NCI-H345 (cell line): ENCODE data around the gene PRIM2.
"Not testable (repeated sequence)": the region's sequence is repeated elsewhere in the genome, so short reads cannot be mapped to it uniquely, and the experiment has no call there.

Source experiments
- DNase-seq: peaks from one replicate; lab custom pipeline; 2025; lab: John Stamatoyannopoulos, UW

The PRIM2 gene

DNA sequence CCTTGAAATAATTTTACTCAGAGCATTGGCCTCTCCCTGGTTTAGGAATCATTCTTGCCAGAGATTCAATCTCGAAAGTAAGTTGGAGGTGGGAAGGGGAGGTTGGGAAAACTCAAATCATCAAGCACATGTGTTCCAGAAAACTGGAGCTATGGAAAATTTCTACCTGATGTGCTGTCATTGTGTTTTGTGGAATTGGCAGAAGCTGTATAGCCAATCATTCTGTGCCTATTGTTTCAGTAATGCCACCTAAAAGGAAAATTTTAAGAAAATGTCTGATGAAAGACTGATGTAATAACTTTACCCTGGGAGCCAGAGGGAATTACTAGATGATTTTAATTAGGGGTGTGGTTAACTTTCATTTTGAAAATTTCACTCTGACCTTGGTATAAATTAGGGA lies 187.8 kb downstream of the PRIM2 start:
- not testable (repeated sequence) for DNase-seq

DNA sequence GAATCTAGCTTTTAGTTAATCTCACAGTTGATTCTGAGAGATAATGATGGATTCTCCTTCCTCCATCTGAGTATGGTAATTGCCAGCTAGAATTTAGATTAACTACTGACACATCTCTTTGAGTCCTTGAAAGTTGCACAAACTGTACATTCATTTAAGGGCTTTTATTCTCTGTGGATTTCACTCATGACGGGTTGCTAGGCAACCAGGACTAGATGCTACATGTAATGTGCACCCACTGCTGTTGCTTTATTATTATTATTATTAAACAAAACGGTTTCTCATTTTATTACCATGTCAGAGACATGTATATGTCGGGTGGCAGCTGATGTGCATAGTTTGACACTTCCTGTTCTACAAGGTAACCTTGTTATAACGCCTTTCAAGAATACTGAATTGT lies 193.0 kb downstream of the PRIM2 start:
- DNase-seq = not testable (repeated sequence)

DNA sequence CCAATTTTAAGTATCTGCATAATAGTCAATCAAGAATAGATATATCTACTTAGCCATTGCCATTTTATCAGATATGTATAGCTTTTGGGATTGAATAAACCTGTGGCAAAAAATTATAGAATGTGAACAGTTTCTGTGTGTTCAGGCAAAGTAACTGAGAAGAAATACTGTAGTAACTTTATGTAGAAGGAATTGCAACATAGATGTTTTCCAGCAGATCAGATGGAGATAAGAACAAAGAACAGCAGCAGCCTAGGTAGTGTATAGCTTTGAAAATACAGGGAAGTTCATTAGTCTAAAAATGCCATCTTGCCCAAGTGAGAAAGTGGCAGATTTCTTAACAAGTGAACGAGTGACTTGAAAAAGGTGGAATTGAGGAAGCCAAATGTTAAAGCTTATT lies 197.7 kb downstream of the PRIM2 start:
- DNase-seq = not testable (repeated sequence)

DNA sequence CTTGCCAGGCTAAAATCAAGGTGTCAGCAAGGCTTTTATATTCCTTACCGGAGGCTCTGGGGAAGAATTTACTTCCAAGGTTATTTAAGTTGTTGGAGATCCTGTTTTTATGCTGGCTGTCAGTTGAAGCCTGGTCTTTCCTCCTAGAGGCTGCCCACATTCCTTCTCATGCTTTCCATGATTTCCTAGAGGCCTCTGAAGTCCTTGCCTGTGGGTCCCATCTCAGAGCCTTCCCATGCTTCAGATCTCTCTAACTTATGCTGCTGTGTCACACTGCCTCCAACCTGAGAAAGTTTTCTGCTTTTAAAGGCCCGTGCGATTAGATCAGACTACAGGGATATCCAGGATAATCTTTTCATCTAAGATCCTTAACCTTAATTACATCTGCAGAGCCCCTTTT lies 198.4 kb downstream of the PRIM2 start:
- DNase-seq = not testable (repeated sequence)

DNA sequence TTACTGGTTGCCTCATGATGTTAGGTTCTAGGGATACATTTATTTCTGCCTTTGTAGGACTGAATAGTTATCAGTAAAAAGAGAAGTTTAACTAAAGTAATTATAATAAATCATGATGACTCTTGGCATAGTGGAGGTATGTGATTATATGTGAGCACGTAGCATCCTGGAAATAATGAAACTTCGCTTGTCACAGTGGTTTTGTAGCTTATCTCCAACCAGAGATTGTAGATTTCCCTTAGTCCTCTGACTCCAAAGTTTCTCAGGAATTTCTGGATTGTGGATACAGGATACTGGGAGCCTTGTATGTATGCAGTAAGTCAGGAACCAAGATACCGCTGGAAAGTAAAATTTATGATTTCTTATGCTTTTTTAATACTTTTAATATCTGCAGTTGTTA lies 199.3 kb downstream of the PRIM2 start:
- not testable (repeated sequence) for DNase-seq

DNA sequence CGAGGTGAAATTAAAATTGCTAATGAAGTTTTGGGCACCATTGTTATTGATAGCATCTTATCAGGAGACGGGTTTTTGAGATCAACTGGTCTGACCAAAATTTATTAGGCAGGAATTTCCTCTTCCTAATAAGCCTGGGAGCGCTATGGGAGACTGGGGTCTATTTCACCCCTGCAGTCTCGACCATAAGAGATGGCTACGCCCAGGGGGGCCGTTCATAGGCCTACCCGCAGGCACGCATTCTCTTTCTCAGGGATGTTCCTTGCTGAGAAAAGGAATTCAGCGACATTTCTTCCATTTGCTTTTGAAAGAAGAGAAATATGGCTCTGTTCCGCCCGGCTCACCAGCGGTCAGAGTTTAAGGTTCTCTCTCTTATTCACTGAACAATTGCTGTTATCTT lies 201.8 kb downstream of the PRIM2 start:
- DNase-seq = not testable (repeated sequence)

DNA sequence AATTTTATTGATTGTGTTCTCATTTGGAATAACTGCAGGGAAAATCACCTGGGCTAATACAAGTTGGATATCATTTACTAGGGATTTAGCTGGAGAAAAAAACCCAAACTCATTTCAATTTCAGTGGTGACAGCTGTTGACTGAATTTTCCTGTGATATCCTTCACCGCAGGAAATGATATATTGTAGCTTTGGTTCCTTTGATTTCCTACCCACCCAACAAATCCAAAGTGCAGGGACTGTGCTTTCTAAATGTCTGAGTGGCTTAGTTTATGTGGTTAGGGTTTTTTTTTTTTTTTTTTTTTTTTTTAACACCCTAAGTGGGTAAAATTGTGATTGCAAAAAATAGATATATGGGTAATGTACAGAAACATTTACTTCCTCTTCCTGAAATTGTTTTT lies 203.7 kb downstream of the PRIM2 start:
- DNase-seq = not testable (repeated sequence)

DNA sequence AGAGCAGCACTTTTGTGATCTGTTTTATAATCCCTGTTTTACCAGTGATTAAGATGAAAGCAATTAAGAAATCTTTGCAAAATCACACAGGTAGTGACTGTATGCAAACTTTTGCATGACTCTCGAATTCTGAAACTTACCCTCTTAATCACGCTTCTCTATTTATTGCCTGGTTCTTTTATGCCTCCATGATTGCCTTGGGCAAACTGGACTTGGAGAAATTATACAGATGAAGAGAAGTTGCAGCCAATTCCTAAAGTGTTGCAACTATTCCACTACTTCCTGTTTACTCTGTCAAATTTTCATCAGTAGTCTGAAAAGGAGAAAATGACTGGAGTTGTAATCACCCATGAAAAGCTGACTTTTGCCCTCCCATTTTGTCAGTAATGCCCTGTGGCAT lies 205.8 kb downstream of the PRIM2 start:
- DNase-seq = not testable (repeated sequence)

DNA sequence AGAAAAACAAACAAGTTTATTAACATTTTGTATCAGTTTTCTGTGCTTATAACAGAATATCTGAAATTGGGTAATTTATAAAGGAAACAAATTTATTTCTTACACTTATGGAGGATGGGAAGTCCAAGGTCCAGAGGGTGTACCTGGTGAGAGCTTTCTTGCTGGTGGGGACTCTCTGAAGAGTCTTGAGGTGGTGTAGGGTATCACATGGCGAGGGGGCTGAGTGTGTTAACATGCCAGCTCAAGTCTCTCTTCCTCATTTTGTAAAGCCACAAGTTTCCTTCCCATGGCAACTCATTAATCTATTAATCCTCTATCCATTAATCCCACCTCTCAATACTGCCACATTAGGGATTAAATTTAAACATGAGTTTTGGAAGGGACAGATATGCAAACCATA lies 212.3 kb downstream of the PRIM2 start:
- DNase-seq = not testable (repeated sequence)

DNA sequence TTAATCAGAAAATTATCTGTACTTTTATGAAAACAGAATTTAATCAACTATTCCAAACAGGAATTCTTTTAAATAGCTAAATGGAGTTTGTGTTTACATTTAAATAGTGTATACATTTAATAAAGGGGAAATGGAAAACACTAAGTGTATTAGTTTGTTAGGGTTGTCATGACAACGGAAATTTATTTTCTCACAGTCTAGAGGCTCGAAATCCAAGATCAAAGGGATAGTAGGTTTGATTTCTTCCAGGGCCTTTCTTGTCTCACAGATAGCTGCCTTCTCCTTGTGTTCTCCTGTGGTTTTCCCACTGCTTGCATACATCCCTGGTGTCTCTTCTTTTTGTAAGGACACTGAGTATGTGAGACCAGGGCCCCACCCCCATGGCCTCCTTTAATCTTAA lies 215.2 kb downstream of the PRIM2 start:
- not testable (repeated sequence) for DNase-seq

DNA sequence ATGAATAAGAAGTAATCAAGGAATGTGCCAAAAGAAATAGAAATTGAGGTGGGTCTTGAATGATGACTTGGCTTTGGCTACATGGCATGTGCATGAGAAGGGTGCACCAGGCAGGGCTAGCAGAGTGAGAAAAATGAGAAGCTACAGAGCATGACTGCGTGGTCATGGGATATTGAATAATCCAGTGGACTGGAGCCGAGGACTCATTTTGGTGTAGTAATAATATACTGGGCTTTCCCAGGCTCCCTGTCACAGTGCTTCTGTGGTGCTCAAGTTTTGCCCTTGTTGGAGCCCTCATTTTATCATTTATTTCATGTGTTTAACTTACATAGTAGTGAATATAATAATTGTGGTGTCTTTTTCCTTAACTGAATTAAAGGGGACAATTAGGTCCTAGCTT lies 217.7 kb downstream of the PRIM2 start:
- DNase-seq = not testable (repeated sequence)

DNA sequence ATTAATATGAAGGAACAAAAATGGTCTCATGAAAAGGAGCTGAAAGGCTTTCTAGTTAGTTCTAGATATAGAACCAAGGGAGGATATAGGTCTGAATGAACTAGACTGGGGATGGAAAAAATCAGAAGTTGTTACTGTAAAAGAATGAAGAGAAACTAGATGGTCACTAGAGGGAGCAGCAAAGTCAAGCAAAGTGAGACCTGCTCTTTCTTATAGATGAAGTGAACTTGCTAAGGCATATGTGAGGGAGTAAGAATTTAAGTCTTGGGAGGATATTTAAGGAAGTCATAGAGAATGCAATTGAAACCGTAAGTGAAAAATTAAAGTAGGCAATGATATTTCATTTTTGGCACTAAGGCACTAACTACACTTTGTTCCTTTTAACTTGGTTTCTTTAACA lies 218.6 kb downstream of the PRIM2 start:
- DNase-seq = not testable (repeated sequence)

DNA sequence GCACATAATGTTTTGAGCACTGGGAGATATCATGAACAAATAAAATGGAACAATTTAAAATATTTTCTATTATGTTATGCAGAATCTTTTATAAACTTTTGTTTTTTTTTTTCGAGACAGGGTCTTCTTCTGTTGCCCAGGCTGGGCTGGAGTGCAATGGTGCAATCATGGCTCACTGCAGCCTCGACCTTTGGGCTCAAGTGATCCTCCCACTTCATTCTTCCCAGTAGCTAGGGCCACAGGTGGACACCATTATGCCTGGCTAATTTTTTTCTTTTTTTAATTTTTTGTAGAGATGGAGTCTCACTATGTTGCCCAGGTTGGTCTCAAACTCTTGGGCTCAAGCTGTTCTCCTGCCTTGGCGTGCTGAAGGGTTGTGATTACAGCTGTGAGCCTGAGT lies 220.5 kb downstream of the PRIM2 start:
- not testable (repeated sequence) for DNase-seq

DNA sequence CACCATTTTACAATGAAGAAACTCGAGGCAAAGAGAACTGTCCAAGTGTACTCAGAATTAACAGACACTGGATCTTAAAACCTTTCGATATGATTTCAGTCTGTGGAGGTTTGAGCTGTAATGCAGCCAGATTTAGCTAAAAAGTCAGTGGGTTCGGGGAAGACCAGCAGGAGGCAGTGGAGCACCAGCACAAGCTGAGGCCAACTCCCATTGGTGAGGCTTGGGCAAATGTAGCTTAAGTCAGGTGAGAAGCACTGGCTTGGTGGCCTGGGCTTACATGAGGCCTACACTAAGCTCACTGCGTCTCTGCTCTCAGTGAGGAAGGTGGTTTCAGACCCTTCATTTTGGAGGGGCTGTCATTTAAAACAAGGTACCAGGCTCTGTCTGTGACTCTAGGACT lies 234.5 kb downstream of the PRIM2 start:
- DNase-seq = not testable (repeated sequence)

DNA sequence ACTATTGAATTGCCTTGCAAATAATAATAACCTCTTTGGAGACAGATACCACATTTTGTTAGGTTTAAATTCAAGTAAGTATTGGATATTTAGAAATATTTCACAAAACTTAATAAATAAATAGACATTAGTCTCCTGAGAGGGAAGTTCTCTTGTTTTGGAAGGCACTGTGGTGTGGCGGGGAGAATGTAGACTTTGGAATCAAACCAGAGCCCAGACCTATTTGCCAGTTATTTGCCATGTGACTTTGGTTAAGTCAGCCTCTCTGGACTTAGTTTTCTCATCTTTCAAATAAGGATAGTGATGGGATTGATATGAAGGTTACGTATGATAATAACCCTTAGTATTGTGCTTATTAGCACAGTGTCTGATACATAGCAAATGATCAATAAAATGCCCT lies 240.4 kb downstream of the PRIM2 start:
- DNase-seq = not testable (repeated sequence)

DNA sequence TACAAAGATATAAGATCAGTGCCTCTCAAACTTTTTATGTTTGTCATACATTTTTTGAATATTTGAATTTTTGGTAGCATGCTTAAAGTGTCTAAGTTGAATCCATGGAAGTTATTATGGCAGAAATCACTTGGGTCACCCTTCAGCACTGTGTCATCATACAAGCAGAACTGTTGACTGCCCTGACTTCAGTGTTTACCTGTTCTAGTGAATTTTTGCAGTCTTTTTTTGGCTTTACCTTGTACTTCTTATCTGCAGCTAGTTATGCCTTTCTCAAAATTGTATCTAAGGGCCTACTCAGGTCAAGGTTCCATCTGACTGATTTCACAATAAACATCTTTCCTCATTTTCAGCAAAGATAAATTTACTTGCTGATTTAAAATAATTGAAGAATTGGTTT lies 241.7 kb downstream of the PRIM2 start:
- not testable (repeated sequence) for DNase-seq

DNA sequence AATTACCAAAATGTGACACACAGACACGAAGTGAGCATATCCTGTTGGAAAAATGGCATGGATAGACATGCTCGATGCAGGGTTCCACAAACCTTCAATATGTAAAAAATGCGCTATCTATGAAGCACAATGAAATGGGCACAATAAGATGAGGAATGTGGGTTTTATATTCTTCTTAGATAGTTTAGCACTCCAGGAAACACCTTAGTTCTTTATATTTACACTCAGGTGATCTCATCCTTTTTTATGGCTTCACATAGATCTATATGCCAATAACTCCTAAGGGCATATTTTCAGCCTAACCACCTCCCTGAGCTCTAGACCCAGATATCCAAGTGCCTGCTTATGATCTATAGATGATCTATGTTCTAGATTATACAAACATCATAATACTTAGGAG lies 244.8 kb downstream of the PRIM2 start:
- not testable (repeated sequence) for DNase-seq

DNA sequence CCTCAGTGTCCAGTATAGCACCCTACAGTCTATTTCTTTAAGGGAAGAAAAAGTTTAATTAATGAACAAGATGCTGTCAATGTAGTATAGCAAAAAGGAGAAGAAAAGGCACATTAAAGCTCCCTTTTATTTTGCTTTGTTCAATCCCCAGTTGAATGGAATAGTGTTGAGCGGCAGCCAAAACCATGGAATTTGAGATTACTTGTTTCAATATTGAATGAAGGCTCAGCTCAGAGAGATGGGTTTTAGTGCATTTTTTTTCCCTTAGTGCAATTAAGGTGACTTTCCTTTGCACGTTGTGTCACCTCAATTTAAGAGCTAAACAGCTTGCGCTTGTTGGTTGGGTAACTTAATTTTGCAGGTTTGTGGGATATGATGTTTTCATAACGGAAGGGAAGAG lies 254.7 kb downstream of the PRIM2 start:
- DNase-seq = not testable (repeated sequence)

DNA sequence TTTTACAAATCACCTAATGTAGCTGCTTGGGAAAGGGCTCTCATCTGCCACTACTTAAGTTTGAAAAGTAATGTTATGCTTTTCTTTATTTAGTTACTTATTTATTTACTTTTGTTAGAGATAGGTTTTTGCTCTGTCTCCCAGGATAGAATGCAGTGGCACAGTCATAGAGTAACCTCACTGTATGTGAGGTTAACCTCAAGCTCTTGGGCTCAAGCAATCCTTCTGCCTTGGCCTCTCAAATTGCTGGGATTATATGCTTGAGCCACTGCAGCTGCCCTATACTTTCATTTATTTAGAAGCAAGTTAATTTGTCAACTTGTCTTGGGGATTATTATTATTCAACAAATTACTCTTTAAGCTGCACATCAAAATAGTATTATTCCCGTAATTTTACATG lies 255.4 kb downstream of the PRIM2 start:
- not testable (repeated sequence) for DNase-seq

DNA sequence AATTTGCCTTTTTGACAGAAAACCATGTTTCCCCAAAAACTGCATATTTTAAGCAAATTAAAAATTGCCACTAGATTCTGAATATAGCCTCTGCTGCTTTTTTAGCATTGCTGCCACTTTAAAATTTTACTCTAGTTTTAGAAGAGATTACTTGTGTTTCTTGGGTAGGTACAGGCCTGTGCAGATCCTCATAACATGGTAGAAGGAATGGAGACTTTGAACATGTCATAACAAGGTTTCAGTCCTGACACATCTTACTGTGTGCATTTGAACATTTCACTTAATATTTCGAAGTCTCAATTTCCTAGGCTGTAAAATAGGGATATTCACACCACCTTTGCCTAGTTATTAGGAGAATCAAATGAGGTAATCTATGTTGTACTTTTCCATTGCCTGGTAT lies 259.6 kb downstream of the PRIM2 start:
- not testable (repeated sequence) for DNase-seq

DNA sequence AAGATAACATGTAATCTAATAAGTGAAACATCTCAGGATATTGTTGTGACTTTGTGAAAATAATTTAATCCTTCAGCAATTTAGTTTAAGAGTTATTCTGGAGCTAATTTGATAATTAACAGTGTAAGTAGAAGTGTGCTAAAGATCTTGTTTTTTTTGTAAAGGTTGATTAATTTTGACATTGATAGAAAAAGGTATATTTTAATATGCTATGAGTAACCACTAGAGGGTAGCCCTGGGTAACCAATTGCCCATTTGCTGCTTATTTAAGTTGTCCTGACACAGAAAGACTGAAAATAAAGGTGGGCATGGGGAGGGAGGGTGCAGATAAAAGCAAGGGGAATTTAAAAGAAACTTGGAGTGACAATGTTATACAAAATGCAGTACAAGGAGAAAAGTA lies 262.1 kb downstream of the PRIM2 start:
- DNase-seq = not testable (repeated sequence)

DNA sequence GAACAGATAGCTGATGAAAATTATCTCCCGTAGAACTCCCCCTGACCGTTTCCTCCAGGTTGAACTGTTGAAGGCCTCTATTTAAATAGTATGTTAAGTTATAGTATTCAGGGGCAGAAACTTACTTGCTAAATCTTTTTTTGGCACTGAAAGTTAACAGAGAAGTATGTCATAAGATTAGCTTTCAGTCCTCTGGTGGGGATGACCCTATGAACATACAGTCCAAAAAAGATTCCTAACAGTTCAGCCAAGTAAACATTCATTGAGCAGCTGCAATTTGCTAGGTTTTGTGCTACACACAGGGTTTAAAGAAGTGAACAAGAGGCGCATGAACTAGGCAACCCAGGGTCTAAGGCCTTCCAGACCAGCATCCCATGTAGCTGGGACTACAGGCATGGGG lies 264.2 kb downstream of the PRIM2 start:
- not testable (repeated sequence) for DNase-seq

DNA sequence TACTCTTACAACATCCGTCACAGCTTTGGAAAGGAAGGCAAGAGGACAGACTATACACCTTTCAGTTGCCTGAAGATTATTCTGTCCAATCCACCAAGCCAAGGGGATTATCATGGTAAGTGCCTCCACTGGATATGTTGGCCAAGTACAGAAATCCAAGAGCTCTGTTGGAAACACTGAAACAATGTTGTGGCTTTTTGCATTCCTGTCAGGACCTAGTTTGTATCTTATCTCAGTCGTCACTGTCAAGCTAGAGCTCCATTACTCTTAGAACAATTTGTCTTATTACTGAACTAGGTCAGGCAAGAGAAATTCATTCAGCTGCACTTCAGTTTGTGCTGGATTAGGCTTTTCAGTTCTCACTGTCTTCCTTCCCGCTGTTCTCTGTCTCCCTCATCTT lies 283.7 kb downstream of the PRIM2 start:
- not testable (repeated sequence) for DNase-seq

DNA sequence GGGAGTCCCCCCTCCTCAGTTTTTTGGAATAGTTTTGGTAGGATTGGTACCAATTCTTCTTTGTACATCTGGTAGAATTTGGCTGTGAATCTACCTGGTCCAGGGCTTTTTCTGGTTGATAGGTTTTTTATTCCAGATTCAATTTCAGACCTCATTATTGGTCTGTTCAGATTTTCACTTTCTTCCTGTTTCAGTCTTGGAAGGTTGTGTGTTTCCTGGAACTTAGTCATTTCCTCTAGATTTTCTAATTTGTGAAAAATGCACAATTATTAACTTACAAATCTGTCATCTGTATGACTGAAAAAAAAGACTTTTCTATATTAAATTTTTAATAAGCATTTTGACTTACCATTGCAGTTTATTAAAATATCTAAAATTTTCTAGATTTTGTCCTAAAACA lies 287.9 kb downstream of the PRIM2 start:
- not testable (repeated sequence) for DNase-seq

DNA sequence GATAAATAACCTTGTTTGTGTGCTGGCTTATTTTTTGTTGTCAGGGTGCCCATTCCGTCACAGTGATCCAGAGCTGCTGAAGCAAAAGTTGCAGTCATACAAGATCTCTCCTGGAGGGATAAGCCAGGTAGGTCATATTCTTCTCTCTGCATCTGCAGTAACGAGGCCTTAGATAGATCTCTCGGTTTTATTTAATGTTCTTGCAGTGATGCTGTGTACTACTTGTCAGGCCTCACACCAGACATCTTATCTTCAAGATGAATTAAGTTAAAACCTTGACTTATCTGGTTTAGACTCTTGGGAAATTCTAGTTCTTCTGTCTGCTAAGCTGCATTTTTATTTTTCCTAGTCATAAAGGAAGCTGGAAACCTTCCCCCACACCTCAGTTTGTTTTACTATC lies 288.9 kb downstream of the PRIM2 start:
- not testable (repeated sequence) for DNase-seq
